ENCODE measurements around the gene NDUFAF8. TPM values are rescaled to one million over a fixed set of nuclear protein-coding genes. Genes with fewer than 3 reads are reported as not detected.

The NDUFAF8 gene
- total RNA-seq, 1 experiment from 2014 or later: 60.1 TPM

DNA sequence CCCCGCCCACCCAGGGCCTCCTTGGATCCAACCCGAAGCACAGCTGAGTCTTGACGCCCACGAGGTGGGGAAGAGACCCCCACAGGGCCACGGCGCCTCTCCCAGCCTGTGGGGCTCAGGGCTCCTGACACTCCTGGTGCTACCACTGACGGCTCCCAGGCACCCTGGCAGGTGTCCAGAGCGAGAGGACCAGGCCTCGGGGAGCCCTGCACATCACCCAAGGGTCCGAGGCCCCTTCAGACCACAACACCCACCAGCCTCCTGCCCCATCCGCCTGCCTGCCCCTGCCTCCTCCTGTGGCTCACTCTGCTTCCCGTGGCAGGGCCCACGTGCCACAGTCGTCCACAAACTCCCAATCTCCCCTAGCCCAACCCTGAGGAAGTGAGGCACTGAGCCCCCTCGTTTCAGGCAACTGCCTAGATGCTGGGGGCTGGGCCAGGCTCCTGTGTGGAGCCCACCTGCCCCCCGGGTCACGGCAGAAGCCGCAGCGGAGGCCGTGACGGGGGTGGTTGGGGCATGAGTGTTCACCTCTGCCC, 44.8 kb upstream of the NDUFAF8 start:
- no peak overlapping the region for H3K18ac ChIP-seq (ENCODE audit: insufficient read length, low read depth, low read length)
- no peak overlapping the region for H2BK5ac ChIP-seq (ENCODE audit: insufficient read length, low read length)
- Mint-ChIP-seq H3K27ac (no peak overlapping the region), H3K27me3 (ENCODE audit: low read depth) (no peaks in the 10 kb centered on the region), H3K4me1 (no peaks in the 10 kb centered on the region), H3K36me3 (ENCODE audit: insufficient read depth in 1 of 3, low read depth in 3 of 3) (peaks cover 0 to 14% (median 4%) of the 10 kb centered on the region in 3 experiments; a peak in 5 of 7 replicates), H3K9me3 (no peaks in the 10 kb centered on the region), H3K4me3 (no peak overlapping the region)
- H3T11ph ChIP-seq (ENCODE audit: low read length): no peak overlapping the region
- H4K91ac ChIP-seq (ENCODE audit: insufficient read length, low read depth, low read length): no peak overlapping the region
- H4K5ac ChIP-seq (ENCODE audit: insufficient read length, low read depth, low read length): no peak overlapping the region
- no peak overlapping the region for H2BK12ac ChIP-seq (ENCODE audit: insufficient read length, low read depth, low read length)
- no peak overlapping the region for H3K56ac ChIP-seq (ENCODE audit: insufficient read length, low read depth, low read length)
- no peak overlapping the region for H2BK15ac ChIP-seq (ENCODE audit: low read depth, low read length)
- H3K9me3 ChIP-seq (ENCODE audit: control insufficient read depth, low read depth, low read length): no peaks in the 10 kb centered on the region
- H4K20me1 ChIP-seq (ENCODE audit: control insufficient read depth, insufficient read depth, insufficient read length): no peaks in the 10 kb centered on the region
- no peaks in the 10 kb centered on the region for H3K79me1 ChIP-seq (ENCODE audit: insufficient read depth, low read depth, low read length, poor library complexity, severe bottlenecking)
- WGBS (ENCODE audit: extremely low coverage, insufficient read length, low lambda C conversion rate): no CpG with 5 or more reads among the region's 21 CpGs
- H4K8ac ChIP-seq (replicated peaks; ENCODE audit: insufficient read length, low read depth, low read length): no peak overlapping the region
- H3K23me2 ChIP-seq (ENCODE audit: insufficient read length, low read depth, low read length, poor library complexity, severe bottlenecking): no peaks in the 10 kb centered on the region
- H3K27me3 ChIP-seq (ENCODE audit: insufficient read depth, low read length): no peaks in the 10 kb centered on the region
- H3K27ac ChIP-seq (ENCODE audit: insufficient read length, low read depth, low read length): no peak overlapping the region
- H3K4me1 ChIP-seq (ENCODE audit: insufficient read depth, low read length): no peaks in the 10 kb centered on the region
- TF ChIP-seq, protein P1, sequence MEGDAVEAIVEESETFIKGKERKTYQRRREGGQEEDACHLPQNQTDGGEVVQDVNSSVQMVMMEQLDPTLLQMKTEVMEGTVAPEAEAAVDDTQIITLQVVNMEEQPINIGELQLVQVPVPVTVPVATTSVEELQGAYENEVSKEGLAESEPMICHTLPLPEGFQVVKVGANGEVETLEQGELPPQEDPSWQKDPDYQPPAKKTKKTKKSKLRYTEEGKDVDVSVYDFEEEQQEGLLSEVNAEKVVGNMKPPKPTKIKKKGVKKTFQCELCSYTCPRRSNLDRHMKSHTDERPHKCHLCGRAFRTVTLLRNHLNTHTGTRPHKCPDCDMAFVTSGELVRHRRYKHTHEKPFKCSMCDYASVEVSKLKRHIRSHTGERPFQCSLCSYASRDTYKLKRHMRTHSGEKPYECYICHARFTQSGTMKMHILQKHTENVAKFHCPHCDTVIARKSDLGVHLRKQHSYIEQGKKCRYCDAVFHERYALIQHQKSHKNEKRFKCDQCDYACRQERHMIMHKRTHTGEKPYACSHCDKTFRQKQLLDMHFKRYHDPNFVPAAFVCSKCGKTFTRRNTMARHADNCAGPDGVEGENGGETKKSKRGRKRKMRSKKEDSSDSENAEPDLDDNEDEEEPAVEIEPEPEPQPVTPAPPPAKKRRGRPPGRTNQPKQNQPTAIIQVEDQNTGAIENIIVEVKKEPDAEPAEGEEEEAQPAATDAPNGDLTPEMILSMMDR (conservative IDR thresholded peaks at IDR 0.05): no peak
- no peak overlapping the region for H3K23ac ChIP-seq (ENCODE audit: insufficient read length, low read depth, low read length)
- H3K9ac ChIP-seq (ENCODE audit: extremely low read depth, insufficient read length, low read length): no peak overlapping the region
- DNase-seq: no peak
- no peak overlapping the region for H3K4ac ChIP-seq (ENCODE audit: low read depth, low read length)
- no peak overlapping the region for H3K14ac ChIP-seq (ENCODE audit: insufficient read depth, low read length)
- no peak overlapping the region for H2AFZ ChIP-seq (ENCODE audit: low read length)
- no peaks in the 10 kb centered on the region for H3K79me2 ChIP-seq (ENCODE audit: insufficient read depth, low read length)
- H2BK120ac ChIP-seq (ENCODE audit: low read depth, low read length, poor library complexity, severe bottlenecking): no peak overlapping the region
- no peak overlapping the region for H2BK20ac ChIP-seq (ENCODE audit: low read depth, low read length, poor library complexity, severe bottlenecking)
- H2AK5ac ChIP-seq (ENCODE audit: insufficient read length, low read length): no peak overlapping the region
- H3K4me2 ChIP-seq (ENCODE audit: insufficient read depth, insufficient read length, low read length): no peak overlapping the region
